ENCODE data around the gene DIP2C. TPM values are rescaled to one million over a fixed set of nuclear protein-coding genes. Genes with fewer than 3 reads are reported as not detected.

DIP2C gene
- total RNA-seq, 2 experiments from 2014 or later: 0.70 to 0.76 TPM

GRCh38 chr10:391305-391704 is 298.2 kb downstream of the DIP2C start:
- H3K27ac Mint-ChIP-seq: no peak overlapping the region
- H3K4me1 Mint-ChIP-seq: no peaks in the 10 kb centered on the region

GRCh38 chr10:390449-391100 is 298.9 kb downstream of the DIP2C start:
- CTCF ChIA-PET: no interaction called here
- no peaks in the 10 kb centered on the region for H3K9me3 Mint-ChIP-seq
- POLR2A ChIA-PET: no interaction called here
- no peaks in the 10 kb centered on the region for H3K36me3 Mint-ChIP-seq (ENCODE audit: low read depth)
- no peak for DNase-seq
- H3K4me3 Mint-ChIP-seq: no peak overlapping the region
- no peak overlapping the region for H3K27ac Mint-ChIP-seq
- no peaks in the 10 kb centered on the region for H3K4me1 Mint-ChIP-seq
- H3K27me3 Mint-ChIP-seq: no peaks in the 10 kb centered on the region

More at GRCh38 chr10:391305-391704, 298.2 kb downstream of the DIP2C start:
- no peak for DNase-seq
- Mint-ChIP-seq H3K36me3 (ENCODE audit: low read depth) (no peaks in the 10 kb centered on the region), H3K9me3 (no peaks in the 10 kb centered on the region), H3K4me3 (no peak overlapping the region), H3K27me3 (no peaks in the 10 kb centered on the region)
- ChIA-PET POLR2A (no interaction called here), CTCF (no interaction called here)

GRCh38 chr10:389836-390448 is 299.5 kb downstream of the DIP2C start:
- H3K27me3 Mint-ChIP-seq: no peaks in the 10 kb centered on the region
- H3K4me3 Mint-ChIP-seq: no peak overlapping the region
- H3K27ac Mint-ChIP-seq: no peak overlapping the region
- no peaks in the 10 kb centered on the region for H3K9me3 Mint-ChIP-seq
- ChIA-PET CTCF (no interaction called here), POLR2A (no interaction called here)
- no peaks in the 10 kb centered on the region for H3K4me1 Mint-ChIP-seq
- no peak for DNase-seq
- no peaks in the 10 kb centered on the region for H3K36me3 Mint-ChIP-seq (ENCODE audit: low read depth)

GRCh38 chr10:389261-389790 is 300.1 kb downstream of the DIP2C start:
- Mint-ChIP-seq H3K9me3 (no peaks in the 10 kb centered on the region), H3K27me3 (no peaks in the 10 kb centered on the region), H3K36me3 (ENCODE audit: low read depth) (no peaks in the 10 kb centered on the region), H3K4me1 (no peaks in the 10 kb centered on the region), H3K27ac (no peak overlapping the region), H3K4me3 (no peak overlapping the region)
- no peak for DNase-seq
- CTCF ChIA-PET: no interaction called here
- POLR2A ChIA-PET: no interaction called here

- Mint-ChIP-seq H3K9me3 (no peaks in the 10 kb centered on the region), H3K4me1 (no peaks in the 10 kb centered on the region), H3K36me3 (ENCODE audit: low read depth) (no peaks in the 10 kb centered on the region), H3K4me3 (no peak overlapping the region), H3K27ac (no peak overlapping the region), H3K27me3 (no peaks in the 10 kb centered on the region)
- CTCF ChIA-PET: no interaction called here
- POLR2A ChIA-PET: no interaction called here
- DNase-seq: no peak
Measured at GRCh38 chr10:388661-389045, 300.8 kb downstream of the DIP2C start.

GRCh38 chr10:387909-388660 is 301.4 kb downstream of the DIP2C start:
- H3K9me3 Mint-ChIP-seq: no peaks in the 10 kb centered on the region
- no peak overlapping the region for H3K27ac Mint-ChIP-seq
- ChIA-PET CTCF (no interaction called here), POLR2A (no interaction called here)
- no peak overlapping the region for H3K4me3 Mint-ChIP-seq
- no peaks in the 10 kb centered on the region for H3K36me3 Mint-ChIP-seq (ENCODE audit: low read depth)
- no peaks in the 10 kb centered on the region for H3K27me3 Mint-ChIP-seq
- no peak for DNase-seq
- H3K4me1 Mint-ChIP-seq: no peaks in the 10 kb centered on the region

GRCh38 chr10:387593-387891 is 301.9 kb downstream of the DIP2C start:
- Mint-ChIP-seq H3K27me3 (no peaks in the 10 kb centered on the region), H3K4me1 (no peaks in the 10 kb centered on the region), H3K4me3 (no peak overlapping the region), H3K36me3 (ENCODE audit: low read depth) (no peaks in the 10 kb centered on the region), H3K27ac (no peak overlapping the region), H3K9me3 (no peaks in the 10 kb centered on the region)
- POLR2A ChIA-PET: no interaction called here
- DNase-seq: no peak
- CTCF ChIA-PET: no interaction called here

- Mint-ChIP-seq H3K4me1 (peaks cover 4% of the 10 kb centered on the region), H3K4me3 (no peak overlapping the region), H3K27me3 (peaks cover 1% of the 10 kb centered on the region), H3K27ac (no peak overlapping the region), H3K9me3 (no peaks in the 10 kb centered on the region), H3K36me3 (ENCODE audit: low read depth) (no peaks in the 10 kb centered on the region)
- DNase-seq: no peak
- CTCF ChIA-PET: no interaction called here
- POLR2A ChIA-PET: no interaction called here
Measured at GRCh38 chr10:386771-387592, 302.5 kb downstream of the DIP2C start.

GRCh38 chr10:385571-386300 is 303.7 kb downstream of the DIP2C start:
- Mint-ChIP-seq H3K27me3 (peaks cover 7% of the 10 kb centered on the region), H3K4me1 (peaks cover 9% of the 10 kb centered on the region)

GRCh38 chr10:384538-385305 is 304.7 kb downstream of the DIP2C start:
- H3K36me3 Mint-ChIP-seq (ENCODE audit: low read depth): peaks cover 2% of the 10 kb centered on the region
- ChIA-PET POLR2A (no interaction called here), CTCF (no interaction called here)
- H3K27me3 Mint-ChIP-seq: peaks cover 14% of the 10 kb centered on the region
- H3K4me3 Mint-ChIP-seq: no peak overlapping the region
- DNase-seq: no peak
- H3K27ac Mint-ChIP-seq: no peak overlapping the region
- H3K4me1 Mint-ChIP-seq: peaks cover 9% of the 10 kb centered on the region
- no peaks in the 10 kb centered on the region for H3K9me3 Mint-ChIP-seq

More at GRCh38 chr10:385571-386300, 303.7 kb downstream of the DIP2C start:
- Mint-ChIP-seq H3K4me3 (no peak overlapping the region), H3K9me3 (no peaks in the 10 kb centered on the region), H3K36me3 (ENCODE audit: low read depth) (peaks cover 2% of the 10 kb centered on the region), H3K27ac (no peak overlapping the region)
- ChIA-PET POLR2A (no interaction called here), CTCF (no interaction called here)
- DNase-seq: no peak

- H3K9me3 Mint-ChIP-seq: peaks cover 2% of the 10 kb centered on the region
- no peak overlapping the region for H3K27ac Mint-ChIP-seq
- POLR2A ChIA-PET: no interaction called here
- H3K27me3 Mint-ChIP-seq: peaks cover 14% of the 10 kb centered on the region
- CTCF ChIA-PET: no interaction called here
- H3K4me1 Mint-ChIP-seq: peaks cover 9% of the 10 kb centered on the region
- peaks cover 2% of the 10 kb centered on the region for H3K36me3 Mint-ChIP-seq (ENCODE audit: low read depth)
- DNase-seq: no peak
- no peak overlapping the region for H3K4me3 Mint-ChIP-seq
Measured at GRCh38 chr10:383519-383918, 305.9 kb downstream of the DIP2C start.

GRCh38 chr10:381805-382204 is 307.7 kb downstream of the DIP2C start:
- peaks cover 9% of the 10 kb centered on the region for H3K4me1 Mint-ChIP-seq
- no peak overlapping the region for H3K27ac Mint-ChIP-seq
- ChIA-PET POLR2A (no interaction called here), CTCF (no interaction called here)
- H3K4me3 Mint-ChIP-seq: no peak overlapping the region
- H3K36me3 Mint-ChIP-seq (ENCODE audit: low read depth): peaks cover 2% of the 10 kb centered on the region
- peak; percentile 41 for DNase-seq
- peaks cover 14% of the 10 kb centered on the region for H3K27me3 Mint-ChIP-seq
- H3K9me3 Mint-ChIP-seq: peaks cover 7% of the 10 kb centered on the region

Measured in activated CD4-positive, alpha-beta memory T cell treated with anti-CD3 and anti-CD28 coated beads, Interleukin-2, amount 10 ng/mL, durations not matched to agents 7 days and 5 days (primary cell).